SK-N-SH treated with all-trans-retinoic acid at 6 μM for 48 hours (cell line): Measurements from ENCODE around the gene ARAP2.

Experiments used
- ATAC-seq: fragments of 200-7000 bp; cut with Tn5 transposase; 3 replicates; pipeline ENCODE4 v1.9.1; 2020; ENCODE audit warnings: mild to moderate bottlenecking, moderate library complexity
- ARNTL ChIP-seq: fragments of 450-650 bp; formaldehyde crosslinking; IDR thresholded peaks from 2 replicates; pipeline ENCODE4 v1.5.0; 2020; ENCODE audit warnings: low read depth, mild to moderate bottlenecking, moderate library complexity, borderline replicate concordance
- CSDC2 ChIP-seq: fragments of 250-450 bp; sonication (Bioruptor Pico); IDR thresholded peaks from 2 replicates; pipeline ENCODE4 v1.5.0; 2020; ENCODE audit warnings: mild to moderate bottlenecking, moderate library complexity
- CSRNP3 ChIP-seq: fragments of 250-450 bp; sonication (Bioruptor Pico); IDR thresholded peaks from 2 replicates; pipeline ENCODE4 v1.5.1; 2021; ENCODE audit warnings: mild to moderate bottlenecking, moderate library complexity
- ESRRG ChIP-seq: fragments of 250-450 bp; sonication (Bioruptor Pico); IDR thresholded peaks from 2 replicates; pipeline ENCODE4 v1.6.1; 2021; ENCODE audit warnings: mild to moderate bottlenecking
- GLIS3 ChIP-seq: fragments of 250-450 bp; sonication (Bioruptor Pico); IDR thresholded peaks from 2 replicates; pipeline ENCODE4 v1.5.0; 2020; ENCODE audit warnings: mild to moderate bottlenecking, moderate library complexity
- ISL1 ChIP-seq: fragments of 250-450 bp; sonication (Bioruptor Pico); IDR thresholded peaks from 2 replicates; pipeline ENCODE4 v2.1.2; 2022; ENCODE audit warnings: mild to moderate bottlenecking, moderate library complexity
- PATZ1 ChIP-seq: fragments of 250-450 bp; sonication (Bioruptor Pico); IDR thresholded peaks from 2 replicates; pipeline ENCODE4 v1.8.0; 2020; ENCODE audit warnings: mild to moderate bottlenecking, moderate library complexity, borderline replicate concordance
- PPARA ChIP-seq: fragments of 250-450 bp; sonication (Bioruptor Pico); IDR thresholded peaks from 2 replicates; pipeline ENCODE4 v1.5.0; 2020; ENCODE audit warnings: mild to moderate bottlenecking, borderline replicate concordance
- SNAI2 ChIP-seq: fragments of 250-450 bp; sonication (Bioruptor Pico); IDR thresholded peaks from 2 replicates; pipeline ENCODE4 v1.5.0; 2020; ENCODE audit warnings: mild to moderate bottlenecking, moderate library complexity
- TCF4 ChIP-seq: fragments of 250-450 bp; sonication (Bioruptor Pico); IDR thresholded peaks from 2 replicates; pipeline ENCODE4 v1.8.0; 2021; ENCODE audit warnings: mild to moderate bottlenecking, moderate library complexity, borderline replicate concordance
- TOX ChIP-seq: fragments of 250-450 bp; sonication (Bioruptor Pico); IDR thresholded peaks from 2 replicates; pipeline ENCODE4 v1.8.0; 2021; ENCODE audit warnings: mild to moderate bottlenecking, moderate library complexity, borderline replicate concordance
- ZFP3 ChIP-seq: fragments of 250-450 bp; sonication (Bioruptor Pico); IDR thresholded peaks from 2 replicates; pipeline ENCODE4 v1.5.0; 2020; ENCODE audit warnings: mild to moderate bottlenecking, moderate library complexity
- ZFP30 ChIP-seq: fragments of 450-650 bp; formaldehyde crosslinking; IDR thresholded peaks from 2 replicates; pipeline ENCODE4 v1.5.0; 2022; ENCODE audit warnings: mild to moderate bottlenecking, moderate library complexity
- ZNF565 ChIP-seq: fragments of 450-650 bp; formaldehyde crosslinking; conservative IDR thresholded peaks from 2 replicates; pipeline ENCODE4 v1.5.0; 2020; ENCODE audit warnings: low read depth, mild to moderate bottlenecking, moderate library complexity
- ZNF70 ChIP-seq: fragments of 450-650 bp; formaldehyde crosslinking; IDR thresholded peaks from 2 replicates; pipeline ENCODE4 v1.5.0; 2020; ENCODE audit warnings: mild to moderate bottlenecking, moderate library complexity
- ZNF8 ChIP-seq: fragments of 450-650 bp; formaldehyde crosslinking; IDR thresholded peaks from 2 replicates; pipeline ENCODE4 v1.5.0; 2020; ENCODE audit warnings: mild to moderate bottlenecking, moderate library complexity
- TF ChIP-seq, protein P1 (sequence below): fragments of 250-450 bp; sonication (Bioruptor Pico); IDR thresholded peaks from 2 replicates; pipeline ENCODE4 v1.5.1; 2020; ENCODE audit warnings: low read depth, mild to moderate bottlenecking, moderate library complexity
- TF ChIP-seq, protein P2 (sequence below): fragments of 250-450 bp; sonication (Bioruptor Pico); IDR thresholded peaks from 2 replicates; pipeline ENCODE4 v1.8.0; 2021; ENCODE audit warnings: low read depth, mild to moderate bottlenecking, moderate library complexity, borderline replicate concordance

The ARAP2 gene

DNA sequence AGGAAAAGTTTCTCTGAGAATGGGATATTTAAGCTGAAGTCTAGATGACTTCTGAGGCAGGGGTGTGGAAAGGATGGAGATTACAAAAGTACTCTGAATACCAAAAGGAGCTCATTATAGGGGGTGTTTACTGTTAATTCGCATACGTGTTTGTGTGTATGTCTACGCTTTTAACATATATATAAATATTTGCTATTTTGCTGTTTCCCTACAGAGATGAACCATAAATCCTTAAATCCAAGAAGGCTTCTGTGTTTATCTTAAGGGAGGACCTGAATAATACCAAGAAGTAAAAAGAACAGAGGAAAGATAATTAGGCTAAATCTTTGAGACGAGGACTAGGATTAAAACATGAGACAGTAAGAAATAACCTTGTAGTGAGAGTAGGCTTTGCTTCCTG lies 166.0 kb downstream of the ARAP2 start:
- ATAC-seq = no peak
- TF ChIP-seq CSDC2 (CRISPR knock-in tag) (no peak), ISL1 (CRISPR knock-in tag) (no peak), CSRNP3 (CRISPR knock-in tag) (no peak)

DNA sequence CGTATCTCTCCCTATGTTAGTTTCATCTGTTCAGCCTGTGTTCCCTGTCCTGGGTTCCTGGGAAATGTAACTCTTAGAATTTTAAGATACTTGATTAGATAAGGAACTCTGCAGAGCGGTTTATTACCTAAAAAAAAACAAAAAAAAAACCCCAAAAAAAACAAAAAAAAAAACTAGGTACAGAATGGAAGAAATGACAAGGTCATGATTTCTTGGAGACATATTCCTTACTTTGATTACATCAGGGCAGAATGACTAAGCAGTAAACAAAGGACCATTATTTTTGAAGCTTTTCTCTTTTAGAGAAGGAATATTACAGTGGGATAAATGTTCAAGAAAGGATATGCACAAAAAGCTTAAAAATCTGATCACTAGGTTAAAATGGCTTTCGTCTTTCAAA lies 171.8 kb downstream of the ARAP2 start:
- TF ChIP-seq ZFP3 (CRISPR knock-in tag) (no peak), PATZ1 (no peak), ZNF565 (CRISPR knock-in tag) (no peak), TCF4 (CRISPR knock-in tag) (no peak), ESRRG (CRISPR knock-in tag) (no peak), ZNF70 (CRISPR knock-in tag) (no peak)
- no peak for ATAC-seq

GRCh38 chr4:36067116-36067515 lies 177.2 kb downstream of the ARAP2 start:
- ATAC-seq = no peak

GRCh38 chr4:36065274-36065871 lies 178.9 kb downstream of the ARAP2 start:
- ATAC-seq = no peak
- TF ChIP-seq GLIS3 (CRISPR knock-in tag) (no peak), SNAI2 (no peak), ZFP30 (CRISPR knock-in tag) (no peak), CSDC2 (CRISPR knock-in tag) (no peak), ZNF8 (CRISPR knock-in tag) (no peak), TCF4 (CRISPR knock-in tag) (no peak)
- TF ChIP-seq, all 23 proteins: peak for 0

More at GRCh38 chr4:36067116-36067515, 177.2 kb downstream of the ARAP2 start:
- TF ChIP-seq TCF4 (CRISPR knock-in tag) (no peak), TOX (no peak), ZNF8 (CRISPR knock-in tag) (no peak), ARNTL (CRISPR knock-in tag) (no peak)
- TF ChIP-seq, protein P1, sequence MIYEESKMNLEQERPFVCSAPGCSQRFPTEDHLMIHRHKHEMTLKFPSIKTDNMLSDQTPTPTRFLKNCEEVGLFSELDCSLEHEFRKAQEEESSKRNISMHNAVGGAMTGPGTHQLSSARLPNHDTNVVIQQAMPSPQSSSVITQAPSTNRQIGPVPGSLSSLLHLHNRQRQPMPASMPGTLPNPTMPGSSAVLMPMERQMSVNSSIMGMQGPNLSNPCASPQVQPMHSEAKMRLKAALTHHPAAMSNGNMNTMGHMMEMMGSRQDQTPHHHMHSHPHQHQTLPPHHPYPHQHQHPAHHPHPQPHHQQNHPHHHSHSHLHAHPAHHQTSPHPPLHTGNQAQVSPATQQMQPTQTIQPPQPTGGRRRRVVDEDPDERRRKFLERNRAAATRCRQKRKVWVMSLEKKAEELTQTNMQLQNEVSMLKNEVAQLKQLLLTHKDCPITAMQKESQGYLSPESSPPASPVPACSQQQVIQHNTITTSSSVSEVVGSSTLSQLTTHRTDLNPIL (CRISPR knock-in tag) = no peak

GRCh38 chr4:36064117-36064516 lies 180.2 kb downstream of the ARAP2 start:
- TF ChIP-seq, protein P1 (CRISPR knock-in tag) = no peak
- TF ChIP-seq ZNF8 (CRISPR knock-in tag) = no peak
- TF ChIP-seq ZFP30 (CRISPR knock-in tag) = no peak
- no peak for TF ChIP-seq PPARA (CRISPR knock-in tag)
- no peak for TF ChIP-seq TCF4 (CRISPR knock-in tag)
- no peak for TF ChIP-seq ZNF565 (CRISPR knock-in tag)
- no peak for TF ChIP-seq ARNTL (CRISPR knock-in tag)
- TF ChIP-seq, protein P2, sequence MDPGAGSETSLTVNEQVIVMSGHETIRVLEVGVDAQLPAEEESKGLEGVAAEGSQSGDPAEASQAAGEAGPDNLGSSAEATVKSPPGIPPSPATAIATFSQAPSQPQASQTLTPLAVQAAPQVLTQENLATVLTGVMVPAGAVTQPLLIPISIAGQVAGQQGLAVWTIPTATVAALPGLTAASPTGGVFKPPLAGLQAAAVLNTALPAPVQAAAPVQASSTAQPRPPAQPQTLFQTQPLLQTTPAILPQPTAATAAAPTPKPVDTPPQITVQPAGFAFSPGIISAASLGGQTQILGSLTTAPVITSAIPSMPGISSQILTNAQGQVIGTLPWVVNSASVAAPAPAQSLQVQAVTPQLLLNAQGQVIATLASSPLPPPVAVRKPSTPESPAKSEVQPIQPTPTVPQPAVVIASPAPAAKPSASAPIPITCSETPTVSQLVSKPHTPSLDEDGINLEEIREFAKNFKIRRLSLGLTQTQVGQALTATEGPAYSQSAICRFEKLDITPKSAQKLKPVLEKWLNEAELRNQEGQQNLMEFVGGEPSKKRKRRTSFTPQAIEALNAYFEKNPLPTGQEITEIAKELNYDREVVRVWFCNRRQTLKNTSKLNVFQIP (CRISPR knock-in tag) = no peak
- TF ChIP-seq, all 23 proteins: peak for 0
- ATAC-seq = no peak
